SK-N-SH (cell line): ENCODE data around the gene SNX1. TPM values are rescaled to one million over a fixed set of nuclear protein-coding genes. Genes with fewer than 3 reads are reported as not detected.
A peak's percentile ranks its signal among the peaks of the same experiment; 100 is the strongest.

ENCODE experiments used
- CTCF ChIA-PET: fragments of 300-600, 350-600 bp; formaldehyde crosslinking; extraction: SDS; loops from one replicate; lab custom pipeline; 2021; lab: Yijun Ruan, JAX
- POLR2A ChIA-PET: fragments of 350-600 bp; sonication (Branson Sonifier 250); formaldehyde crosslinking; extraction: SDS; loops from one replicate; lab custom pipeline; 2020; ENCODE audit warnings: antibody characterized with exemption, inconsistent platforms; lab: Yijun Ruan, JAX
- DNase-seq: peaks from one replicate; pipeline ENCODE4 v3.0.0; 2012
- H2AFZ ChIP-seq: fragments of 200-600 bp; sonication (generic); 2 replicates; pipeline ENCODE4 v1.8.1; 2016; ENCODE audit warnings: antibody characterized with exemption, mild to moderate bottlenecking, low read depth
- H3F3A ChIP-seq: fragments of 200-600 bp; sonication (generic); replicated peaks from 2 replicates; pipeline ENCODE3; 2016; ENCODE audit warnings: antibody characterized with exemption, mild to moderate bottlenecking; ENCODE audit not compliant: insufficient read depth
- H3K27ac ChIP-seq, 2 experiments: fragments of 200-500 bp in 1 of 2; fragments of 200-600 bp in 1 of 2; sonication (Bioruptor generic) in 1 of 2; sonication (generic), shearing (Covaris generic) in 1 of 2; 2 replicates each; pipeline versions ENCODE4 v1.5.1 to v1.6.1; 2014 to 2016; ENCODE audit warnings: low read depth in 2 of 2, inconsistent platforms in 1 of 2, low read length in 1 of 2, mild to moderate bottlenecking in 1 of 2, mixed read lengths in 1 of 2
- H3K27me3 ChIP-seq: fragments of 200-600 bp; sonication (generic), shearing (Covaris generic); 2 replicates; pipeline ENCODE4 v1.6.1; 2016; ENCODE audit warnings: mixed run types; ENCODE audit not compliant: insufficient read depth
- H3K36me3 ChIP-seq, 2 experiments: fragments of 200-500 bp in 1 of 2; fragments of 200-600 bp in 1 of 2; sonication (Bioruptor generic) in 1 of 2; sonication (generic) in 1 of 2; replicated peaks in 1 of 2; 2 replicates each; pipeline versions ENCODE3 to v1.5.1; 2014 to 2016; ENCODE audit warnings: low read length in 1 of 2, mild to moderate bottlenecking in 1 of 2; ENCODE audit not compliant: insufficient read depth in 2 of 2, control insufficient read depth in 1 of 2
- H3K4me1 ChIP-seq, 2 experiments: fragments of 200-500 bp in 1 of 2; fragments of 200-600 bp in 1 of 2; sonication (Bioruptor generic) in 1 of 2; sonication (generic), shearing (Covaris generic) in 1 of 2; 2 replicates each; pipeline versions ENCODE4 v1.5.1 to v1.6.1; 2014 to 2016; ENCODE audit warnings: low read depth in 1 of 2, low read length in 1 of 2, mixed run types in 1 of 2; ENCODE audit not compliant: insufficient read depth in 2 of 2, control insufficient read depth in 1 of 2
- H3K4me2 ChIP-seq: fragments of 200-600 bp; sonication (generic), shearing (Covaris generic); 2 replicates; pipeline ENCODE4 v1.6.1; 2017; ENCODE audit warnings: mixed run types
- H3K4me3 ChIP-seq, 2 experiments: fragments of 200-500 bp in 1 of 2; fragments of 200-600 bp in 1 of 2; sonication (Bioruptor generic) in 1 of 2; sonication (generic), shearing (Covaris generic) in 1 of 2; 2 replicates each; pipeline versions ENCODE4 v1.5.1 to v1.8.1; 2014 to 2016; ENCODE audit warnings: low read depth in 2 of 2, inconsistent platforms in 1 of 2, low read length in 1 of 2, mild to moderate bottlenecking in 1 of 2, mixed read lengths in 1 of 2, moderate library complexity in 1 of 2
- H3K79me2 ChIP-seq: fragments of 200-600 bp; sonication (generic); 2 replicates; pipeline ENCODE4 v1.8.1; 2017; ENCODE audit warnings: mild to moderate bottlenecking; ENCODE audit not compliant: insufficient read depth
- H3K9ac ChIP-seq: fragments of 200-600 bp; sonication (generic); 2 replicates; pipeline ENCODE4 v1.6.1; 2017; ENCODE audit warnings: mixed run types
- H3K9me2 ChIP-seq: fragments of 200-600 bp; sonication (generic); 2 replicates; pipeline ENCODE4 v1.6.1; 2017; ENCODE audit warnings: mixed run types
- H3K9me3 ChIP-seq: fragments of 200-600 bp; sonication (generic); 2 replicates; pipeline ENCODE4 v1.6.1; 2017; ENCODE audit warnings: mixed run types, mild to moderate bottlenecking, moderate library complexity
- H4K20me1 ChIP-seq: fragments of 200-600 bp; sonication (generic); 2 replicates; pipeline ENCODE4 v1.6.1; 2017; ENCODE audit warnings: mild to moderate bottlenecking, mixed run types; ENCODE audit not compliant: insufficient read depth
- CHD2 ChIP-seq: fragments of 150-350 bp; IDR thresholded peaks from 2 replicates; pipeline ENCODE4 v1.6.1; 2018; ENCODE audit warnings: low read length; ENCODE audit not compliant: partially characterized antibody
- EP300 ChIP-seq, 2 experiments: IDR thresholded peaks; 2 replicates each; pipeline versions ENCODE4 v1.4.0 to v1.6.1; 2012; ENCODE audit warnings: borderline replicate concordance in 1 of 2, low read depth in 1 of 2, low read length in 1 of 2
- FOXM1 ChIP-seq: IDR thresholded peaks from 2 replicates; pipeline ENCODE4 v1.4.0; 2012; ENCODE audit warnings: low read depth, mild to moderate bottlenecking
- GATA2 ChIP-seq: sonication (generic); formaldehyde crosslinking; IDR thresholded peaks from 2 replicates; pipeline ENCODE4 v1.5.0; 2020; ENCODE audit warnings: mild to moderate bottlenecking, missing genetic modification reagents
- IRF3 ChIP-seq: fragments of 150-350 bp; IDR thresholded peaks from 2 replicates; pipeline ENCODE4 v1.6.1; 2016; ENCODE audit warnings: mild to moderate bottlenecking, low read depth, low read length
- MAX ChIP-seq: IDR thresholded peaks from 2 replicates; pipeline ENCODE4 v1.4.0; 2012; ENCODE audit warnings: low read depth
- NRF1 ChIP-seq: IDR thresholded peaks from 2 replicates; pipeline ENCODE4 v1.6.1; 2012; ENCODE audit warnings: low read depth, mild to moderate bottlenecking, low read length
- RXRA ChIP-seq: IDR thresholded peaks from 2 replicates; pipeline ENCODE4 v1.4.0; 2012; ENCODE audit warnings: low read depth, mild to moderate bottlenecking, borderline replicate concordance
- TEAD4 ChIP-seq: IDR thresholded peaks from 2 replicates; pipeline ENCODE4 v1.4.0; 2012; ENCODE audit warnings: mild to moderate bottlenecking, borderline replicate concordance; ENCODE audit not compliant: insufficient read depth
- USF2 ChIP-seq: fragments of 150-350 bp; IDR thresholded peaks from 2 replicates; pipeline ENCODE4 v1.6.1; 2017; ENCODE audit warnings: antibody characterized with exemption, low read length, low read depth, borderline replicate concordance
- WGBS: methylation state at CpG from one replicate; pipeline ENCODE4 v1.1.6; 2017; ENCODE audit warnings: low lambda C conversion rate; 5-methylcytosine and 5-hydroxymethylcytosine counted together
- polyA plus RNA-seq, 3 experiments: library from polyadenylated mRNA; depleted of rRNA; stranded (reverse); fragments of >200 nt; gene quantifications; 2 replicates each; pipeline ENCODE4 v1.2.3, GENCODE V29; 2012
- TF ChIP-seq, protein P1 (sequence below): IDR thresholded peaks from 2 replicates; pipeline ENCODE4 v1.4.0; 2012; ENCODE audit warnings: low read depth, borderline replicate concordance

Gene SNX1
- polyA plus RNA-seq, 1 of the 3 experiments (the other 2 are of a cell fraction), result 80.7 TPM

DNA sequence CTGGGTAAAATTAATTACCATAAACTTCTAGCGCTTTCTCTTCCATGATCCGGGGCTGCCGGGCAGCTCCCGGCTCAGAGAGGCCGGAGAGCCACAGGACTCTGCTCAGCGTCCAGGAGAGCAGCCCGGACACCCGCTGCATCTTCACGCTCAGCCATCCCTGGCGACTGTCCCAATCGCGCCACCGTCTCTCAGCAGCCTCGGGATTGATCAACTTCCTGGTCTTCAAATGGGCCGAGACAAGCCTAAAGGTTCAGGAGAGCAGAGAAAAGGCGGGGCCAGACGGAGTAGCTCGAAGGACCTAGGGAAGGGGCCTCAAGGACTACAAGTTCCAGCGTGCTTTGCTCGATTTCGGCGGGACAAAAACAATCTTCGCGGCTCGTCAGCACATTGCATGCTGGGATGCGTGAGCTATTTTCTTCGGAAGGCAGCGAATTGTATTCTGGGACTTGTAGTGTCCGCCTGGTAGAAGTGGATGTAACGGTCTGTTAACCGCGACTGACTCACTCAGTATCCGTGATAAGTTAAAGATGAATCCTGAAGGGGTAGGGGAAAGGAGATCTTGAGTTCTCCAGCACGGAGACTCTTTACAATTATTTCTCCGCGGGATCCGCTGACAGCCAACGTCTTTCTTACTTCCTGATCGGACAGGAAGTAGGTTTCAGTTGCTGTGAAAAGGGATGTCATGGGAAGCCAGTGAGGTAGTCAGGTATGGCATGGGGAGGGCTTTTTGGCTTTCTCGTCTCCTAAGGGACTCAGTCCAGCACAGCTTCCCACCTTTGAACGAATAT, 2.0 kb upstream of the SNX1 start, which contains the start of gene CIAO2A (continued):
- TF ChIP-seq, protein P1, sequence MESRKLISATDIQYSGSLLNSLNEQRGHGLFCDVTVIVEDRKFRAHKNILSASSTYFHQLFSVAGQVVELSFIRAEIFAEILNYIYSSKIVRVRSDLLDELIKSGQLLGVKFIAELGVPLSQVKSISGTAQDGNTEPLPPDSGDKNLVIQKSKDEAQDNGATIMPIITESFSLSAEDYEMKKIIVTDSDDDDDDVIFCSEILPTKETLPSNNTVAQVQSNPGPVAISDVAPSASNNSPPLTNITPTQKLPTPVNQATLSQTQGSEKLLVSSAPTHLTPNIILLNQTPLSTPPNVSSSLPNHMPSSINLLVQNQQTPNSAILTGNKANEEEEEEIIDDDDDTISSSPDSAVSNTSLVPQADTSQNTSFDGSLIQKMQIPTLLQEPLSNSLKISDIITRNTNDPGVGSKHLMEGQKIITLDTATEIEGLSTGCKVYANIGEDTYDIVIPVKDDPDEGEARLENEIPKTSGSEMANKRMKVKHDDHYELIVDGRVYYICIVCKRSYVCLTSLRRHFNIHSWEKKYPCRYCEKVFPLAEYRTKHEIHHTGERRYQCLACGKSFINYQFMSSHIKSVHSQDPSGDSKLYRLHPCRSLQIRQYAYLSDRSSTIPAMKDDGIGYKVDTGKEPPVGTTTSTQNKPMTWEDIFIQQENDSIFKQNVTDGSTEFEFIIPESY, result peak; percentile 93
- TF ChIP-seq IRF3 (no peak), CHD2 (peak; percentile 97), USF2 (no peak), TEAD4 (no peak), NRF1 (peak; percentile 12; the same call in 1 of the 2 replicates), MAX (0 out of 2 replicates have a peak, but pooled peaks have one; percentile 48), EP300 (IDR thresholded peaks at IDR 0.05; ENCODE audit: borderline replicate concordance in 1 of 2, low read depth in 1 of 2, low read length in 1 of 2) (no peak)

DNA sequence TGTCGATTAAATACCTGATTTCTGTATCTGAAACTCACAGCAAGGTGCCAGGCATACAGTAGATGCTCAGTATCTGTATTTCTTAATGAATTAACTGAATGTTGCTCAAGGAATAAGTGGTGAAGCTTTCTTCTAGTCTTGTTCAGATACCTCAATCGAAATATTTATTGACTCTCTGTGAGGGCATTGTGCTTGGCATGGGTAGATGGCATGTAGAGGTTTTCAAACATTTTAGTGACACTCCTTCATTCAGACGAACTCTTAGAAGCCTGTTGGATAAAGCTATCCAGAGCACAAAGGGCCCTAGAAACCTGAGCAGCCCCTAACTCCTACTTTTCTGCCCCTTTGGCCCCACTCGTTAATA, 369 bp upstream of the SNX1 start:
- TF ChIP-seq, protein P1, result no peak
- TF ChIP-seq RXRA (no peak), USF2 (no peak), FOXM1 (no peak), TEAD4 (no peak), GATA2 (CRISPR knock-in tag) (no peak)
- 41% methylated on average over 4 of the region's 4 CpGs for WGBS
- H3K4me3 ChIP-seq, result peak overlapping the region; percentile 88 to 89
- H3K36me3 ChIP-seq, result no peaks in the 10 kb centered on the region
- peaks cover 17 to 23% of the 10 kb centered on the region in 2 experiments; a peak in 3 of 4 replicates for H3K4me1 ChIP-seq
- DNase-seq, result no peak
- CTCF ChIA-PET, result interaction anchor here (1.3 to 1.4 kb wide), 2 partner anchors 58 to 292 kb away, joined by 3 to 7 read pairs; partner anchors contain the start of gene TRIP4
- H3K79me2 ChIP-seq, result peaks cover 88% of the 10 kb centered on the region
- H3K9me2 ChIP-seq, result no peaks in the 10 kb centered on the region
- POLR2A ChIA-PET, result interaction anchor here (1.9 to 2.0 kb wide), 2 partner anchors 52 to 67 kb away, joined by 7 to 11 read pairs; partner anchors contain the start of gene PPIB
- peak overlapping the region; percentile 75 for H2AFZ ChIP-seq
- no peaks in the 10 kb centered on the region for H3K9me3 ChIP-seq
- H3K4me2 ChIP-seq, result peak overlapping the region; percentile 92
- H4K20me1 ChIP-seq, result peaks cover 38% of the 10 kb centered on the region
- H3F3A ChIP-seq, result peaks cover 21% of the 10 kb centered on the region
- H3K27me3 ChIP-seq, result no peaks in the 10 kb centered on the region
- H3K27ac ChIP-seq, result peak overlapping the region; percentile 76 to 94; a peak in 3 of 4 replicates
- H3K9ac ChIP-seq, result peak overlapping the region; percentile 87; the same call in 1 of the 2 replicates
